ENCODE results near the gene SUMO3.

Gene SUMO3

GRCh38 chr21:44817914-44818639 lies at the start of gene SUMO3:
TSS of gene SUMO3 (minus strand) at chr21:44818062. CDS start at chr21:44817968, 94 bp downstream.
- DNase-seq: peak; percentile 70 to 90

DNA sequence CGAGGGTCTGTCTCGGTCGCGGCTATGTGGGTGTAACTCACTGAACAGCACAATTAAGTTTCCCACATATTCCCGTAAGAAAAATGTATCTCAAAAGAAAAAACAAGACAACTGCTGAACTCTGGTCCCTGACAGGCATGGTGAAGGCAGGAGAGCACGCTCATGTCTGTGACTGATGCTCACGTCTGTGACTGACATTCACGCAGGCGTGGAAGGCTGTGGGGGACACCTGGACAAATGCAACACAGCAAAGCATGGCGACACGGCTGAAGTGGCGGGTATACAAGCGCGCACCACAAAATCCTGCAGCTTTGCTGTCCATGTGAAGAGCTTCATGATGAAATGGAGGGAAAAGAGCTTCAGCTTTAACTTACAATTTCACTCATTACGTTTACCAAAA lies 49.6 kb upstream of the SUMO3 start:
- no peak for DNase-seq

GRCh38 chr21:44866780-44867179 lies 48.9 kb upstream of the SUMO3 start:
- DNase-seq: no peak

DNA sequence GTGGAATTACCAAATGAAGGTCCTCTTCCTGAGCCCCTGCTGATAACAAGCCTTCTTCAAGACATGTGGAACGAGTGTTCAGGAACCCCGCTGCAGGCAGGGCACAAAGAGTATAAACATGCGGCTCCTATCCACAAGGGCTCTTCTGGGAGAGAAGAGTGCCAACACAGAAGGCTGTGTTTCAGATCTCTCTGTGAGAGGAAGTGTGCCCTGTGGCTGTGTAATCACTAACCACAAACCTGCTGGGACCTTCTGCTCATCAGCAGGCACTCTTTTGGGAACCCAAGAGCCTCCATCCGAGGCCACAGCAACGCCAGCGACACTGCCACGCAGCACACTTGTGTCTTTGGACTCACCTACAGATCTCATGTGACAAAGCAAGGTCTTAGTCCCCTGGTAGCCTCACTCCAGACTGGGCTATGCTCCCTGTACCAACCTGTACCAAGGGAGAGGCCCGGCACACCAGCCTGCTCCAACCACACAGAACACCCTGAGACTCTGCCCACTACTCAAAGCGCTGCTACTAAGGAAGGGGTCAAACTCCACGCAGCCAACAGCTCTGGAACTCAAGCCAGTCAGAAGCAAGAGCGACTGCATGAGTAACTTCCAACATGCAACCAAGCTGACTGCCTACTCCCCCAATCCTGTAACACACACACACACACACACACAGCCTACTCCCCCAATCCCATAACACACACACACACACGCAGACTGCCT lies 47.9 kb upstream of the SUMO3 start:
- peak in 1 of 2 donors; percentile 45 for DNase-seq

- no peak for DNase-seq
Measured at GRCh38 chr21:44862869-44863685, 45.2 kb upstream of the SUMO3 start.

DNA sequence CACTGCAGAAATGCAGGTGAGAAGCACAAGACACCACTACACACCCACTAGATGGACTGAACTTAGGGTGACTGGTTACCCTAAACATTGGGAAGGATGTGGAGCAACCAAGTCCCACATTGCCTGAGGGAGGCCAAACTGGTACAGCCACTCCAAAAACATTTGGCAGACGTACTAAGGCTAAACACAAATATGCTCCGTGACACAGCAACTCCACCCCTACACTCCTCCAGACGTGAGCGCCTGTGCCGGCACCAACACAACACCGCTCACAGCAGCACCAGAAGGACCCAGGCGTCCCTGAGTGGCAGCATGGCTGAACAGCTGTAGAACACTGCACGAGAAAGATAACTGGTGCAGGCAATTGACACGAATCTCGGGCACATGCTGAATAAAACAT lies 40.9 kb upstream of the SUMO3 start:
- no peak for DNase-seq

- no peak for DNase-seq
Measured at GRCh38 chr21:44858291-44858690, 40.4 kb upstream of the SUMO3 start.

DNA sequence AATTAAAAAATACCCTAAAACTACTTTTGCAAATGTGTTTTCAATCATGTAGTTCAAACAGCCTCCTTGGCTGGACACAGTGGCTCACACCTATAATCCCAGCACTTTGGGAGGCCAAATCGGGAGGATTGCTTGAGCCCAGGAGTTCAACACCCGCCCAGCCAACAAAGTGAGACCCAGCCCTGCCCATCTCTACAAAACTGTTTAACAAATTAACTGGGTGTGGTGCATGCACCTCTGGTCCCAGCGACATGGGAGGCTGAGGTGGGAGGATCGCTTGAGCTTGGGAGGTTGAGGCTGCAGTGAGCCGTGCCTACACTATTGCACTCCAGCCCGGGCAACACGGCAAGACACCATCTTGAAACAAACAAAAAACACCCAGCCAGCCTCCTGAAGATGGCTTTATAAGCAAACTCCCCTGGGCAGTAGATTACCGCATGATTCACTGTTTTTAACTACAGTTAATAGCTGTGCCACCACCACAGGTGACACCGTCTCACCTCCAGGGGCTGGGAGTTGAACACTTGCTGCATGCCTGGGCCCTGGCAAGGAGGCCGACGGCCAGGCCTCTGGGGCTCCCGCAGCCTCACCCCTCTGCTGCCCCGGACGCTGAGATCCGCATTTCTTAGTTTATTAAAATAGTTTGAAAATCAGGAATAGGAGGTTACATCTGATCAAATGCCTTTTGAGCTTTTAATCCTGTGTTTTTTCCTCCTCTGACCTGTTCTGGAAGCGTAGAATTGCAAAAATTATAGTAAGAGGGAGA lies 39.4 kb upstream of the SUMO3 start:
- no peak for DNase-seq

DNA sequence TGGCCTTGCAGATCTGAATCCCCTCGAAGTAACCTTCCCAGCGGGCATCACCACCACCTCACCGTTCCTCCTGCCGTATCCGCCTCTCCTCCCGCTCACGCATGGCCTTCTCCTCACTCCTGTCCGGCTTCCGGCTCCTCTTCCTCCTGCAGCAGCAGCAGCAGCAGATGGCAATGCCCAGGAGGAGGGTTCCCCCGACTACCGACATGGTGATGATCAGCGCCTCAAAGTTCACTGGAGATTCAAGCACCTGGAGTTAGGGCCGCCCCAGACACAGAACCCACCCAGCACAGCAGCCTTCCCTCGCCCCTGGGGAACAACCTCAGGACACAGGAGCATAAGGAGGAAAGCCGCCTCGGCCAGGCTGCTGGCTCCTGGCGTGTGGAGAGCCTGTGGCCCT lies 38.3 kb upstream of the SUMO3 start:
- DNase-seq: no peak

DNA sequence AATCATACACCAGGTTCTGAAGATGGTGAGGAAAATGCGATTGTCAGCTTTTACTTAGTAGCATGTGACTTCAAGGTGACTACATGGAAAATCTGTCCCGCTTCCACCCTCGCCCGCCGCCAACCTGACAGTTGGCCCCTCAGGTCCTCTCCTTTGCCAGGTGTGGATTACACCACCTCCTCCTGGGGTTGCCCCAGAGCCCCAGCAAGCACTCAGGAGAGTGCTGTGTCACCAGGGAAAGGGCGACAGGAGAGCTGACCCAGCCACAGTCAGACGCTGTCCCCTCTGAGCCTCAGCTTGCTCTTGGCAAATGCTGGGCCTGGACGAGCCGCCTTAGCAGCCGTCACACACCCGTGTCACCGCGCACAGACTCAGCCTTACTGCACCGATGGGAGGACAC lies 37.7 kb upstream of the SUMO3 start:
- no peak for DNase-seq

DNA sequence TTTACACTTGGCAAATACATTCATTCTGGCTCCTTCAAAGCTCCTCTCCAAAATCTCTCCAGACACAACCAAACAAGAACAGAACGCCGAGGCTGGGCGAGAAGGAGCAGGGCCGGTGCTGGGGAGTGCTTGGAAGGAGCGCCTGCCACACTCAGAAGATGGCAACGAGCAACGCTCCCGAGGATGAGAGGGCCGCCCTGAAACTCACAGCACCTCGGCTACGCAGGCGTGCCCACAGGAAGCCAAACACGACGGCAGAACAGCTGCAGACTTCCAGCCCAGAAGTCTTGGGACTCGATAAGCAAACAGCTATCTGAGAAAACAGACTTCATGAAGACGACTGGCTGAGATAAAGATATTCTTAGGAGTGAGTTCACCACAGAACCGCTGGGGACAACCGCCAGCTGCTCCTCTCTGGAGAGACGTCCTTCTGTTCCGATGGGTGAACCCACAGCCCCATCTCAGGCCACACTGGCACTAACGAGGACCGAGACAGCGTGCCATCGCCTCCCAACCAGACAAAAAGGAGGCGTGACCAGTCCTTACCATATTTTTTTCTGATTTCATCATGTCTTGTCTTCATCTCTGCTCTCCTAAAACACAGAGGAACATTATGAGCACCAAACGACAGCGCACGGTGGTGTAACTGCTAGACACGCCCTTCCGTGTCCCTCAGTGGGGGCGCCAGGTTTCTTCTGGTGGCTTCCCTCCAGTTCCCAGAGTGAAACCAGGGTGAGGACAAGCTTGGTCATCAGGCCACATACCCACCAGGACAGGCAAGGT lies 37.0 kb upstream of the SUMO3 start:
- no peak for DNase-seq

GRCh38 chr21:44854391-44854663 lies 36.5 kb upstream of the SUMO3 start:
- no peak for DNase-seq

DNA sequence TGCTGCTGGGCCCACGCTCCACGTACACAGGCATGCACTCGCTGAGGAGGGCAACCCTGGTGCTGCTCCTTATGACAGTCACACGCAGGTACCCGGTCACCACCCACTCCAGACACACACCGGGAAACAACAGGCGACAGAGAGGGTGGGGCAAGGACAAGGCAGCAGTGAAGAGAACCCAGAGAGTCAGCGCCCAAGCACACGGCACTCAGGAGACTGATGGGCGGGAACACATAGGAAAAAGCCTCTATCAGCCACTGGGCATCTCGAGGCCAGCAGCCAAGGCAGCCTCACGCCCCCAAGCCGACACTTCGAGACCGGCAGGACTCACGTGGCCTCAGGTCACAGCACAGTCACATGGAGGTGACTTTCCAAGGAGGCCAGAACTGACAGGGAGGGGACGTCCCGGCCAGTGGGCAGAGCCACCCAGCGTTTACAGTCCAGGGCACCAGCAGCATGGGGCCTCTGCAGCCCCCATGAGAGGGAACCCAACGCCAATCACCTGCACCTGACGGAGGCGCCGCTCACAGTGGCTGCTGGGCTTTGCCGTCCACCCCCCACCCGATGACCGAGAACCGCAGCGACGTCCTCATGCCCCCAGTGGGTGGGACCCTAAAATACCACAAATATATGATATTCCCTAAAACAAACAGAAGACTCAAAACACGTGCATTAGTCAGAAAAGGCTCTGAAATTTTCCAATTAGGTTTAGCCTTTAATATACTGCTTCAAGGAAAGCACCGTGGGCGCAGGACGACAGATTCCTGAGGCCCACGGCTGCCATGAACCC lies 35.9 kb upstream of the SUMO3 start:
- DNase-seq: no peak

GRCh38 chr21:44850905-44851657 lies 33.2 kb upstream of the SUMO3 start:
- no peak for DNase-seq

DNA sequence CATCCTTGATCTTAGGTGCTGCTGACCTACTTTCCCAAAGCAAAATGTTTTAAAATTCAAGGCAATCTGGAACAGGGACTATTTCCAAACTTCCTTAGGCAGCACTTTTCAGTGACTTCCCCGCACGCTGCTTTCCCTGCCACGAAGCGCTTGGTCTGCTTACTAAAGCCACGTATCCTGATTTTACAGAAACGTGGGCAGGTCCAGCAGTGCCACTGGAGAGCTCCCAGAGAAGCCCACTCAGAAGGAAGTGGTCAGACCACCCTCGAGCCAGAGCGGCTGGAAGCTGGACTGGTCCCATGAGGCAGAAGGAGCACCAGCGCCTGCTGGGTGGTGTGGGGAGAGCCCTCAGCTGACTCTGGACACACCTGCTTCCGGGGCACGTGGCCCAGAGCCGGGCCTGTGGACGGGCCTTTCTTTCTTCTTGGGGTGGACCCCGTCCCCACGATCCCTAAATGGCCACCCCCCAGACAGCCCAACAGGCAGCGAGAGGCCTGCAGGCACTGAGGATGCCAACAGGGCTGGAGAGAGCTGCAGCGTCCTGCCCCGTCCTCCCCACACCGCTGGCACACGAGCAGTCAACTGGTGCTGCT lies 32.4 kb upstream of the SUMO3 start:
- no peak for DNase-seq

DNA sequence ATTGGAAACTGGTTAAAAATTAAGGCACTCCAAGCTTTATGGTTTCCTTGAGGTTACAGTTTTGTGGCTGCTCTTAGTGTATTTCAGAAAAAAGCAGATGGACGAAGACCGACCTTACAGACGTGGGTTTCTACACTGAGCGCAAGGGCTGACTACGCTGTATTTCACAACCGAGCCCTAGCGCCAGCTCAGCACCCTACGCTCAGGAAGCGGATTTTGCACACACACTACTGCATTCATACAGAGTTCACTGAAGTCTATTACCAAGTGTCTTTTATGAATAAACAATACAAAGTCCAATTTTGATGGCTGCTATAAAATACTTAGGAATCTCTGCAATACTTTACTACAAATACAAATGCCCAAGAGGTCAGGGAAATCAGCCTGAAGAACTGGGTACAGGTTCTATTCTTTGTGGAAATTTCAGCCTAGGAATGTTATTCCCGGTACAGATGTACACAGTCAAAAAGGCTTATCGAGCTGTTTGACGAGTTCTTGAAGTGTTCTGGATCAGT lies 31.8 kb upstream of the SUMO3 start:
- peak; percentile 60 to 73 for DNase-seq

GRCh38 chr21:44848821-44849521 lies 31.1 kb upstream of the SUMO3 start:
- no peak for DNase-seq

- DNase-seq: no peak
Measured at GRCh38 chr21:44847261-44848056, 29.6 kb upstream of the SUMO3 start.
